Chondrocyte (in vitro differentiated cells): Measurements from ENCODE around the gene GRAMD1B. TPM values are rescaled to one million over a fixed set of nuclear protein-coding genes. Genes with fewer than 3 reads are reported as not detected.
"Not testable (repeated sequence)": the region's sequence is repeated elsewhere in the genome, so short reads cannot be mapped to it uniquely, and the experiment has no call there.

Experiments used
- DNase-seq: peaks from one replicate; pipeline ENCODE4 v3.0.0; 2021; ENCODE audit warnings: mixed read lengths, low spot score
- H3K27ac Mint-ChIP-seq: one replicate; pipeline ENCODE4 v1.8.0; 2021; ENCODE audit warnings: mild to moderate bottlenecking, moderate library complexity, mixed read lengths; ENCODE audit not compliant: unreplicated experiment
- H3K27me3 Mint-ChIP-seq: 2 replicates; pipeline ENCODE4 v1.8.0; 2021; ENCODE audit warnings: low read depth, mixed read lengths
- H3K36me3 Mint-ChIP-seq: 2 replicates; pipeline ENCODE4 v1.8.0; 2021; ENCODE audit warnings: low read depth, mixed read lengths
- H3K4me1 Mint-ChIP-seq: 2 replicates; pipeline ENCODE4 v1.8.0; 2021; ENCODE audit warnings: low read depth, mild to moderate bottlenecking, mixed read lengths
- H3K4me3 Mint-ChIP-seq: one replicate; pipeline ENCODE4 v1.8.0; 2021; ENCODE audit warnings: mild to moderate bottlenecking, moderate library complexity, mixed read lengths; ENCODE audit not compliant: unreplicated experiment
- H3K9me3 Mint-ChIP-seq: 2 replicates; pipeline ENCODE4 v1.8.0; 2021; ENCODE audit warnings: low read depth, mixed read lengths
- total RNA-seq: library from RNA; stranded (reverse); gene quantifications from 3 replicates; pipeline ENCODE4 v1.2.1, GENCODE V29; 2021
- TF ChIP-seq, protein P1 (sequence below): fragments of 200-600 bp; sonication (generic); IDR thresholded peaks from 2 replicates; pipeline ENCODE4 v1.5.0; 2021; ENCODE audit warnings: antibody characterized with exemption, mild to moderate bottlenecking, moderate library complexity

The GRAMD1B gene
- total RNA-seq, 1 donor from 2014 or later: 0.99 TPM

DNA sequence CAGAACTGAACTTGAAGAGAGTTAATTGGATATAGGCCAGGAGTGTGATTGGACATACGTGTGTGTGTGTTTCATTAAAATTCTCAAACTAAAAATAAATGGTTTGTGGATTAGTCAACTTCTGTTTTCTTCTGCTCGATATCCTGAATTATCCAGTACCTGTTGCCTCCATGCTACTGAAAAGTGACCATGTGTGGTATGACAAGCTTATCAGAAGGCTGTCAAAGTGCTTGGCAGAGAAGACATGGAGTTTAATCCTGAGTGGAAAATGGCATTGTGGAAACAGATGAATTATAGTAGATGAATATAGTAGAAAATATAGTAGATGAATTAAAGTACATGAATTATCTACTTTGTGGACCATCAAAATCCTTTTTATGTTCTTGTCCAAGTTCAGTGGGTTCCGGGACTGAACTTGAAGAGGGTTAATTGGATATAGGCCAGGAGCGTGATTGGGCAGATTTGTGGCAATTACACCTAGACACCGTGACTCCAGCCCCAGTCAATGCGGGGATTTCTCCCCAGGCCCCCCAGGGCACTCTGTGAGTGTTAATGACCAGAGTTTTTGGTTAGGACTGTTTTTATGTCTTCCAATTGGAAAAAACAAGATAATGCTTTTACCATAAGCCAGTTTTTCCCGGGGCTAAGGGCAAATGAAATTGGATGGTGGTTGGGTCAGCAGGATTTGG, 30.1 kb downstream of the GRAMD1B start:
- Mint-ChIP-seq H3K9me3 (no peaks in the 10 kb centered on the region), H3K4me3 (no peak overlapping the region), H3K27ac (no peak overlapping the region), H3K36me3 (no peaks in the 10 kb centered on the region), H3K4me1 (no peaks in the 10 kb centered on the region), H3K27me3 (no peaks in the 10 kb centered on the region)
- TF ChIP-seq, protein P1, sequence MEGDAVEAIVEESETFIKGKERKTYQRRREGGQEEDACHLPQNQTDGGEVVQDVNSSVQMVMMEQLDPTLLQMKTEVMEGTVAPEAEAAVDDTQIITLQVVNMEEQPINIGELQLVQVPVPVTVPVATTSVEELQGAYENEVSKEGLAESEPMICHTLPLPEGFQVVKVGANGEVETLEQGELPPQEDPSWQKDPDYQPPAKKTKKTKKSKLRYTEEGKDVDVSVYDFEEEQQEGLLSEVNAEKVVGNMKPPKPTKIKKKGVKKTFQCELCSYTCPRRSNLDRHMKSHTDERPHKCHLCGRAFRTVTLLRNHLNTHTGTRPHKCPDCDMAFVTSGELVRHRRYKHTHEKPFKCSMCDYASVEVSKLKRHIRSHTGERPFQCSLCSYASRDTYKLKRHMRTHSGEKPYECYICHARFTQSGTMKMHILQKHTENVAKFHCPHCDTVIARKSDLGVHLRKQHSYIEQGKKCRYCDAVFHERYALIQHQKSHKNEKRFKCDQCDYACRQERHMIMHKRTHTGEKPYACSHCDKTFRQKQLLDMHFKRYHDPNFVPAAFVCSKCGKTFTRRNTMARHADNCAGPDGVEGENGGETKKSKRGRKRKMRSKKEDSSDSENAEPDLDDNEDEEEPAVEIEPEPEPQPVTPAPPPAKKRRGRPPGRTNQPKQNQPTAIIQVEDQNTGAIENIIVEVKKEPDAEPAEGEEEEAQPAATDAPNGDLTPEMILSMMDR: no peak
- no peak for DNase-seq

DNA sequence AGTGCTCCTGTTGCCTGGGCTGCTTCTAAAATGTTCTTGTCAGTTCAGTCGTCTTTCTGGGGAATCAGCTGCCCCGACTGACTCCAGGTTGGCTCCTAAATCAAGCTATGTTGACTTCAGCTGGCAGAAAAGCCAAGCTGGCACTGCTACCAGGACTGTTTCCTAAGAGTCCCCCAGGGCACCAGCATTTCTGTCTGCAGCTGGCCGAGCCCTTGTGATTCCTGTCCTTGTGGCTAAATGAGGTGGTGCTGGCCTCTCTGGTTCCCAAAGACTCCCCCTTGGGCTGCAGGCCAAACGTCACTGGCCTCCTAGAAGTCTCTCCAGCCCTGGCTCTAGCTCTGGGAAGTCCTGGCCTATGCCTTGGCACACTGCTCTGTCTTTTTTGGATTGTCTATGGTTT, 31.1 kb downstream of the GRAMD1B start:
- Mint-ChIP-seq H3K36me3 (no peaks in the 10 kb centered on the region), H3K4me1 (no peaks in the 10 kb centered on the region), H3K4me3 (no peak overlapping the region), H3K9me3 (no peaks in the 10 kb centered on the region), H3K27me3 (no peaks in the 10 kb centered on the region), H3K27ac (no peak overlapping the region)
- no peak for DNase-seq
- TF ChIP-seq, protein P1: no peak

DNA sequence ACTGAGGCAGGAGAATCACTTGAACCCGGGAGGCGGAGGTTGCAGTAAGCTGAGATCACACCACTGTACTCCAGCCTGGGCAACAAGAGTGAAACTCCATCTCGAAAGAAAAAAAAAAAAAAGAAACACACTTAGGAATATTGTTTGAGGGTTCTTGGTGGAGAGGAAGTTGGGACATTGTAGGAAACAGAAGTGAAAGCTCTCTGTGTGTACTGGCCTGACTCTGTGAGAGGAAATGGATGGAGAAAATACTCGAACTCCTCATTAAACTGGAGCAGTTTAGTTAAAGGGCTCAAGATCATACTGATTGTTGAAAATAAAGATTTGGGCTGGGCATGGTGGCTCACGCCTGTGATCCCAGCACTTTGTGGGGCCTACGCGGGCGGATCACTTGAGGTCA, 35.6 kb downstream of the GRAMD1B start:
- H3K36me3 Mint-ChIP-seq, H3K4me1 Mint-ChIP-seq, H3K4me3 Mint-ChIP-seq, H3K9me3 Mint-ChIP-seq, DNase-seq, H3K27ac Mint-ChIP-seq, H3K27me3 Mint-ChIP-seq: not testable (repeated sequence)

DNA sequence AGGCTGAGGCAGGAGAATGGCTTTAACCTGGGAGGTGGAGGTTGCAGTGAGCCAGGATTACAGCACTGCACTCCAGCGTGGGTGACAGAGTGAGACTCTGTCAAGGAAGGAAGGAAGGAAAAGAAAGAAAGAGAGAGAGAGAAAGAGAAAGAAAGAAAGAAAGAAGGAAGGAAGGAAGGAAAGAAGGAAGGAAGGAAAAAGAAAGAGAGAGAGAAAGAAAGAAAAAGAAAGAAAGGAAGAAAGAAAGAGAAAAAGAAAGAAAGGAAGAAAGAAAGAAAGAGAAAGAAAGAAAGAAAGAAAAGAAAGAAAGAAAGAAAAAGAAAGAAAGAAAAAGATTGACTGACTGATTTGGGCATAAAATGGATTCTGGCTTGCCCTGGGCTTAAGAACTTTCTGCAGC, 36.1 kb downstream of the GRAMD1B start:
- H3K27ac Mint-ChIP-seq, H3K4me1 Mint-ChIP-seq, DNase-seq, H3K27me3 Mint-ChIP-seq, H3K4me3 Mint-ChIP-seq, H3K36me3 Mint-ChIP-seq, H3K9me3 Mint-ChIP-seq: not testable (repeated sequence)

DNA sequence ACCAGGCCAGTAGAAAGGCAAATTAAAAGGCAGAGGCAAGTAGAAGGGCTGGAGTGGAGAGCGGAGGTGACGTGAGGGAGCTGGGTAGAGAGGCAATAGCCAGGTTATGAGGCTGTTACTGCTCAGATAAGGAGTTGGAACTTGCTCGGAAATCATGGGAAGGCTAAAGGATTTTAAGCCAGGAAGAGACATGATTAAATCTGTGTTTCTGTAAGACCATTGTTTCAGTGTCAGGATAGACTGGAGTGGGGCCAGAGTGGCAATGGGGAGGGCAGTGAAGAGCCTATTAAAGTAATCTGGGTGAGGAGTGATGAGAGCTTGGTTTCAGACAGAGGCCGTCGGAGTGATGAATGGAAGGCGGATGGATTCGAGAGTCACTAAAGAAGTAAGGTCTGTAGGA, 39.0 kb downstream of the GRAMD1B start:
- H3K9me3 Mint-ChIP-seq: no peaks in the 10 kb centered on the region
- no peaks in the 10 kb centered on the region for H3K36me3 Mint-ChIP-seq
- DNase-seq: no peak
- no peak overlapping the region for H3K27ac Mint-ChIP-seq
- no peaks in the 10 kb centered on the region for H3K27me3 Mint-ChIP-seq
- H3K4me1 Mint-ChIP-seq: peaks cover 5% of the 10 kb centered on the region
- no peak overlapping the region for H3K4me3 Mint-ChIP-seq
- TF ChIP-seq, protein P1: no peak

DNA sequence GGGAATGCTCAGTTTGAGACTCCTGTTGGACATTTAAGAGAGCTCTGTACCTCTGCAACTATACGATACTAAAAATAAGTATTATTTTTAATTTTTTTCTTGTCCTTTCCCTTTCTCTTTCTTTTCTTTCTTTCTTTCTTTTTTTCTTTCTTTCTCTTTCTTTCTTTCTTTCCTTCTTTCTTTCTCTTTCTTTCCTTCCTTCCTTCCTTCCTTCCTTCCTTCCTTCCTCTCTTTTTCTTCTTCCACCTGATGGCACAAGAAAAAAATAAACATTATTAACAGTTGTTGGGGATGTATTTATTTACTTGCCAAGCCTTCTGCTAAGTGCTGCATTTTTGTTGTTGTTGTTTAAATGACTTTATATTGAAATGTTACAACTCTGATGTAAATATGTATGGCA, 39.5 kb downstream of the GRAMD1B start:
- Mint-ChIP-seq H3K27me3 (no peaks in the 10 kb centered on the region), H3K4me3 (no peak overlapping the region), H3K9me3 (no peaks in the 10 kb centered on the region), H3K4me1 (peaks cover 10% of the 10 kb centered on the region), H3K27ac (no peak overlapping the region), H3K36me3 (no peaks in the 10 kb centered on the region)
- no peak for DNase-seq
- TF ChIP-seq, protein P1: no peak
